ENCODE measurements around the gene MED27. TPM values are rescaled to one million over a fixed set of nuclear protein-coding genes. Genes with fewer than 3 reads are reported as not detected.

MED27 gene
- total and polyA plus RNA-seq, 12 donors: 8.0 to 20.7 (median 17.1) TPM

- peaks cover 0 to 4% (median 0%) of the 10 kb centered on the region in 9 donors for H3K4me1 ChIP-seq
- H3K4me3 ChIP-seq: peak overlapping the region in 3 of 10 donors; percentile 10 to 18 (median 11)
- TF ChIP-seq, protein P1, sequence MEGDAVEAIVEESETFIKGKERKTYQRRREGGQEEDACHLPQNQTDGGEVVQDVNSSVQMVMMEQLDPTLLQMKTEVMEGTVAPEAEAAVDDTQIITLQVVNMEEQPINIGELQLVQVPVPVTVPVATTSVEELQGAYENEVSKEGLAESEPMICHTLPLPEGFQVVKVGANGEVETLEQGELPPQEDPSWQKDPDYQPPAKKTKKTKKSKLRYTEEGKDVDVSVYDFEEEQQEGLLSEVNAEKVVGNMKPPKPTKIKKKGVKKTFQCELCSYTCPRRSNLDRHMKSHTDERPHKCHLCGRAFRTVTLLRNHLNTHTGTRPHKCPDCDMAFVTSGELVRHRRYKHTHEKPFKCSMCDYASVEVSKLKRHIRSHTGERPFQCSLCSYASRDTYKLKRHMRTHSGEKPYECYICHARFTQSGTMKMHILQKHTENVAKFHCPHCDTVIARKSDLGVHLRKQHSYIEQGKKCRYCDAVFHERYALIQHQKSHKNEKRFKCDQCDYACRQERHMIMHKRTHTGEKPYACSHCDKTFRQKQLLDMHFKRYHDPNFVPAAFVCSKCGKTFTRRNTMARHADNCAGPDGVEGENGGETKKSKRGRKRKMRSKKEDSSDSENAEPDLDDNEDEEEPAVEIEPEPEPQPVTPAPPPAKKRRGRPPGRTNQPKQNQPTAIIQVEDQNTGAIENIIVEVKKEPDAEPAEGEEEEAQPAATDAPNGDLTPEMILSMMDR (IDR thresholded peaks at IDR 0.05): no peak
- H3K27ac ChIP-seq: no peak overlapping the region
- 50 to 51% methylated on average over 15 of the region's 15 CpGs for WGBS, 2 donors
- no peaks in the 10 kb centered on the region for H3K36me3 ChIP-seq
- peaks cover 0 to 33% (median 21%) of the 10 kb centered on the region in 7 donors for H3K27me3 ChIP-seq
- DNase-seq (no peak), ATAC-seq (no peak)
- intact Hi-C loops (cut with DNase I): loop anchor here in 2 of 10 donors (5.0 to 10.0 kb wide), 2 partner anchors 400 to 403 kb away; no protein-coding TSS in a partner anchor
- peaks cover 0 to 19% (median 10%) of the 10 kb centered on the region in 11 donors for H3K9me3 ChIP-seq
Measured at GRCh38 chr9:131834721-131835120, 244.9 kb downstream of the MED27 start.

- no peak for ATAC-seq
- H3K9me3 ChIP-seq: peaks cover 0 to 19% (median 10%) of the 10 kb centered on the region in 11 donors
- intact Hi-C loops (cut with DNase I): loop anchor here in 1 of 10 donors (10.0 kb wide), 1 partner anchor 401 kb away; no protein-coding TSS in a partner anchor
- H3K27me3 ChIP-seq: peaks cover 0 to 33% (median 21%) of the 10 kb centered on the region in 7 donors
- H3K36me3 ChIP-seq: no peaks in the 10 kb centered on the region
- DNase-seq: no peak
- TF ChIP-seq, protein P1 (IDR thresholded peaks at IDR 0.05): no peak
- 100% methylated on average over 2 of the region's 2 CpGs for WGBS, 2 donors
- H3K4me3 ChIP-seq: no peak overlapping the region
- H3K27ac ChIP-seq: no peak overlapping the region
- no peaks in the 10 kb centered on the region for H3K4me1 ChIP-seq
Measured at GRCh38 chr9:131833906-131834305, 245.8 kb downstream of the MED27 start.

DNA sequence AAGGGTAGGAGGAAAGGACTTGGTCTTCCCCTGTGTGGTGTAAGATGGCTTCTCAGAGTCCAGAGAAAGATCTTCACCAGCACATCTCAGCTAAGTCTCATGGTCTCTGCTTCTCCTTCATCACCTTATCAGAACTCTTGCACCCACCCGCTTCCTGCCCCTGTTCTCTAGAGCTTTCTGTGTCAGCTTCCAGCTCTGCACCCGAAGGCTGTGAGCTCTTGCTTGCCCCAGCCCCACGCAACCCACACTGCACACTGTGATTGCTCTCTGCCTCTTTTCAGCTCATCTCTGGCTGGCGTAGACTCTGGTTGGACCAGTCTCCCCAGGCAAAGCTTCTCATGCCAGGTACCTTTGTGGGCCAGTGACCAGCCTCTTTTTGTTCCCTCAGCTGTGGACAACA is 246.6 kb downstream of the MED27 start:
- WGBS, 2 donors: 58 to 59% methylated on average over 4 of the region's 4 CpGs
- peaks cover 0 to 26% (median 17%) of the 10 kb centered on the region in 7 donors for H3K27me3 ChIP-seq
- ATAC-seq (peak in 1 of 8 donors; percentile 21), DNase-seq (no peak)
- intact Hi-C loops (cut with DNase I): loop anchor here in 1 of 10 donors (10.0 kb wide), 1 partner anchor 402 kb away; no protein-coding TSS in a partner anchor
- no peak overlapping the region for H3K4me3 ChIP-seq
- H3K36me3 ChIP-seq: no peaks in the 10 kb centered on the region
- H3K9me3 ChIP-seq: peaks cover 0 to 19% (median 10%) of the 10 kb centered on the region in 11 donors
- no peak overlapping the region for H3K27ac ChIP-seq
- no peaks in the 10 kb centered on the region for H3K4me1 ChIP-seq
- TF ChIP-seq, protein P1 (IDR thresholded peaks at IDR 0.05): no peak

DNA sequence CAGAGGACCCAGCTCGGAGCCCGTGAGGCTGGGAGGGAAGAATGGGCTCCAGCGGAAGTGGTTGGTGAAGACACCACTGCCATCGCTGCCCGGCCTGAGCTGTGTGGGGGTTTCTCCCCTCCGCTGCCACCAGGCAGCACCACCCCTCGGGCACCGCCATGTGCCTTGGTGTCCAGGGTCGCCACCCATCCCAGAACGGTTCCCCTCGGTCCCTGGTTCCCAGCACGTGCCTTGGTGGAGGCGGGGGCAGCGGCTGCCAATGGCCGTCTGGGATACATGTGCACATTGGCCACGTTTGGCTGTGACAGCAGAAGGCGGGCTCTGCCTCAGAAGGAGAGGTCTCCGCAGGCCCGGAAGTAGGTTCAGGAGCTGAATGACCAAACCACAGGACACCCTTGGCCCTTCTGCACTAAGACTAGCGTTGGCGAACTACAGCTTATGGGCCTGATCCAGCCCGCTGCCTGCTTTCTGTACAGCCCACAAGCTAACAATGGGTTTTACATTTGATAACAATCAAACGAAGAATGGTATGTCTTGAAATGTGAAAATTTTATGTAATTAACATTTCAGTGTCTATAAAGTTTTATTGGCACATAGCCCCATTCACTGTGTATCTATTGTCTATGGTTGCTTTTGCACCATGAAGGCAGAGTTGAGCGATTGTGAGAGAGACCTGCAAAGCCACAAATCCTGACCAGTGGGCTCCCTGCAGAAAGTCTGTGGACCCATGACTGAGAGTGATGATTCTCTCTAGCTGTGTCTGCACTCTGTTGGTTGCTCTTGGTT is 248.1 kb downstream of the MED27 start:
- peaks cover 0 to 36% (median 9%) of the 10 kb centered on the region in 7 donors for H3K27me3 ChIP-seq
- no peak overlapping the region for H3K27ac ChIP-seq
- ATAC-seq (no peak), DNase-seq (no peak)
- intact Hi-C loops (cut with DNase I): loop anchor here in 1 of 10 donors (10.0 kb wide), 1 partner anchor 403 kb away; no protein-coding TSS in a partner anchor
- WGBS, 2 donors: 86% methylated on average over 24 of the region's 24 CpGs
- no peak overlapping the region for H3K4me3 ChIP-seq
- peaks cover 0 to 19% (median 10%) of the 10 kb centered on the region in 11 donors for H3K9me3 ChIP-seq
- H3K36me3 ChIP-seq: no peaks in the 10 kb centered on the region
- TF ChIP-seq, protein P1 (IDR thresholded peaks at IDR 0.05): no peak
- H3K4me1 ChIP-seq: no peaks in the 10 kb centered on the region

All from heart right ventricle (tissue), 16 donors.